ENCODE results near the gene XXYLT1.

DNA sequence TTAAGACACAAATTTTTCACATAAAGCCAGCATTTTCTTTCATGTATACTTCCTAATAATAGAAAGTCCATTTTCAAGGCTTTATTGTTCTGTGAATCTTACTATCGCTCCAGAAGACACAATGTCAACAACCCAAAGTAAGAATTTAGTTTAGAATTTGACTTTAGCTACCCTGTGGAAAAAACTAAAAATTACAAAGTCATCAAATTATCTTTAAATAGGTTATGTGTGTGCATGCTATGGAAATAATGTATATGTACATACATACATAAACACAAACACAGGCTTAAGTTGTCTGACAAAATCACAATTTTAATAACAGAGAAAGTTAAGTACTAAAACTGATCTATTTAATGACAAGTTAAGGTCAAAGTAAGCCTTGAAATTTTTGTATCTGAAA is 20.2 kb upstream of the XXYLT1 start:
- TF ChIP-seq, protein P1, sequence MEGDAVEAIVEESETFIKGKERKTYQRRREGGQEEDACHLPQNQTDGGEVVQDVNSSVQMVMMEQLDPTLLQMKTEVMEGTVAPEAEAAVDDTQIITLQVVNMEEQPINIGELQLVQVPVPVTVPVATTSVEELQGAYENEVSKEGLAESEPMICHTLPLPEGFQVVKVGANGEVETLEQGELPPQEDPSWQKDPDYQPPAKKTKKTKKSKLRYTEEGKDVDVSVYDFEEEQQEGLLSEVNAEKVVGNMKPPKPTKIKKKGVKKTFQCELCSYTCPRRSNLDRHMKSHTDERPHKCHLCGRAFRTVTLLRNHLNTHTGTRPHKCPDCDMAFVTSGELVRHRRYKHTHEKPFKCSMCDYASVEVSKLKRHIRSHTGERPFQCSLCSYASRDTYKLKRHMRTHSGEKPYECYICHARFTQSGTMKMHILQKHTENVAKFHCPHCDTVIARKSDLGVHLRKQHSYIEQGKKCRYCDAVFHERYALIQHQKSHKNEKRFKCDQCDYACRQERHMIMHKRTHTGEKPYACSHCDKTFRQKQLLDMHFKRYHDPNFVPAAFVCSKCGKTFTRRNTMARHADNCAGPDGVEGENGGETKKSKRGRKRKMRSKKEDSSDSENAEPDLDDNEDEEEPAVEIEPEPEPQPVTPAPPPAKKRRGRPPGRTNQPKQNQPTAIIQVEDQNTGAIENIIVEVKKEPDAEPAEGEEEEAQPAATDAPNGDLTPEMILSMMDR (IDR thresholded peaks at IDR 0.05), result no peak
- no peak for TF ChIP-seq POLR2A (IDR thresholded peaks at IDR 0.05)
